Measurements from ENCODE around the gene YOD1.

Gene YOD1

GRCh38 chr1:207033302-207033701 is 17.7 kb downstream of the YOD1 start:
- H3K79me2 ChIP-seq (ENCODE audit: control insufficient read depth, insufficient read depth, low read length, unreplicated experiment), result no peaks in the 10 kb centered on the region
- H2AFZ ChIP-seq (ENCODE audit: low read length, unreplicated experiment), result no peak overlapping the region
- H3K4me3 ChIP-seq (ENCODE audit: low read depth, low read length), result no peak overlapping the region
- H3K27me3 ChIP-seq (ENCODE audit: insufficient read depth, low read length), result peaks cover 40% of the 10 kb centered on the region
- no peaks in the 10 kb centered on the region for H3K36me3 ChIP-seq (ENCODE audit: insufficient read depth, low read length)
- no peak overlapping the region for H3K27ac ChIP-seq (ENCODE audit: low read depth, low read length)
- peaks cover 3% of the 10 kb centered on the region for H3K4me1 ChIP-seq (ENCODE audit: control insufficient read depth, insufficient read depth, low read length, unreplicated experiment)

- no peaks in the 10 kb centered on the region for H3K36me3 ChIP-seq (ENCODE audit: insufficient read depth, low read length)
- H3K4me3 ChIP-seq (ENCODE audit: low read depth, low read length), result no peak within 1 kb of the TSS
- H3K79me2 ChIP-seq (ENCODE audit: control insufficient read depth, insufficient read depth, low read length, unreplicated experiment), result no peaks in the 10 kb centered on the region
- H2AFZ ChIP-seq (ENCODE audit: low read length, unreplicated experiment), result no peak within 1 kb of the TSS
- peaks cover 40% of the 10 kb centered on the region for H3K27me3 ChIP-seq (ENCODE audit: insufficient read depth, low read length)
- peaks cover 3% of the 10 kb centered on the region for H3K4me1 ChIP-seq (ENCODE audit: control insufficient read depth, insufficient read depth, low read length, unreplicated experiment)
- H3K27ac ChIP-seq (ENCODE audit: low read depth, low read length), result no peak within 1 kb of the TSS
Measured at GRCh38 chr1:207032528-207033017, 18.4 kb downstream of the YOD1 start, which contains the start of gene C1orf116. Gene C1orf116, minus strand, starts transcription at chr1:207032756. Its CDS starts 5,158 bp downstream, at chr1:207027598.

- Histone ChIP-seq H3K27ac (ENCODE audit: low read depth, low read length) (no peak overlapping the region), H3K4me1 (ENCODE audit: control insufficient read depth, insufficient read depth, low read length, unreplicated experiment) (peaks cover 11% of the 10 kb centered on the region), H3K79me2 (ENCODE audit: control insufficient read depth, insufficient read depth, low read length, unreplicated experiment) (no peaks in the 10 kb centered on the region), H3K27me3 (ENCODE audit: insufficient read depth, low read length) (peaks cover 36% of the 10 kb centered on the region), H3K36me3 (ENCODE audit: insufficient read depth, low read length) (no peaks in the 10 kb centered on the region), H2AFZ (ENCODE audit: low read length, unreplicated experiment) (no peak overlapping the region), H3K4me3 (ENCODE audit: low read depth, low read length) (no peak overlapping the region)
Measured at GRCh38 chr1:207031632-207032264, 19.3 kb downstream of the YOD1 start.

GRCh38 chr1:207031016-207031415 is 20.0 kb downstream of the YOD1 start:
- Histone ChIP-seq H3K79me2 (ENCODE audit: control insufficient read depth, insufficient read depth, low read length, unreplicated experiment) (no peaks in the 10 kb centered on the region), H3K27me3 (ENCODE audit: insufficient read depth, low read length) (peaks cover 36% of the 10 kb centered on the region), H2AFZ (ENCODE audit: low read length, unreplicated experiment) (no peak overlapping the region), H3K4me1 (ENCODE audit: control insufficient read depth, insufficient read depth, low read length, unreplicated experiment) (peaks cover 18% of the 10 kb centered on the region), H3K4me3 (ENCODE audit: low read depth, low read length) (no peak overlapping the region), H3K27ac (ENCODE audit: low read depth, low read length) (no peak overlapping the region), H3K36me3 (ENCODE audit: insufficient read depth, low read length) (no peaks in the 10 kb centered on the region)

- Histone ChIP-seq H3K4me1 (ENCODE audit: control insufficient read depth, insufficient read depth, low read length, unreplicated experiment) (peaks cover 23% of the 10 kb centered on the region), H3K36me3 (ENCODE audit: insufficient read depth, low read length) (no peaks in the 10 kb centered on the region), H2AFZ (ENCODE audit: low read length, unreplicated experiment) (no peak overlapping the region), H3K27ac (ENCODE audit: low read depth, low read length) (no peak overlapping the region), H3K79me2 (ENCODE audit: control insufficient read depth, insufficient read depth, low read length, unreplicated experiment) (no peaks in the 10 kb centered on the region), H3K4me3 (ENCODE audit: low read depth, low read length) (no peak overlapping the region), H3K27me3 (ENCODE audit: insufficient read depth, low read length) (peaks cover 36% of the 10 kb centered on the region)
Measured at GRCh38 chr1:207030522-207031009, 20.4 kb downstream of the YOD1 start.

- H3K4me1 ChIP-seq (ENCODE audit: control insufficient read depth, insufficient read depth, low read length, unreplicated experiment), result peaks cover 25% of the 10 kb centered on the region
- H3K79me2 ChIP-seq (ENCODE audit: control insufficient read depth, insufficient read depth, low read length, unreplicated experiment), result no peaks in the 10 kb centered on the region
- H2AFZ ChIP-seq (ENCODE audit: low read length, unreplicated experiment), result no peak overlapping the region
- H3K36me3 ChIP-seq (ENCODE audit: insufficient read depth, low read length), result no peaks in the 10 kb centered on the region
- H3K27ac ChIP-seq (ENCODE audit: low read depth, low read length), result no peak overlapping the region
- H3K4me3 ChIP-seq (ENCODE audit: low read depth, low read length), result no peak overlapping the region
- peaks cover 36% of the 10 kb centered on the region for H3K27me3 ChIP-seq (ENCODE audit: insufficient read depth, low read length)
Measured at GRCh38 chr1:207029701-207030521, 21.1 kb downstream of the YOD1 start.

GRCh38 chr1:207028884-207029650 is 21.9 kb downstream of the YOD1 start:
- H3K4me3 ChIP-seq (ENCODE audit: low read depth, low read length), result no peak overlapping the region

GRCh38 chr1:207027921-207028320 is 23.1 kb downstream of the YOD1 start:
- Histone ChIP-seq H3K36me3 (ENCODE audit: insufficient read depth, low read length) (no peaks in the 10 kb centered on the region), H3K79me2 (ENCODE audit: control insufficient read depth, insufficient read depth, low read length, unreplicated experiment) (no peaks in the 10 kb centered on the region), H3K4me3 (ENCODE audit: low read depth, low read length) (no peak overlapping the region), H3K27ac (ENCODE audit: low read depth, low read length) (no peak overlapping the region), H3K27me3 (ENCODE audit: insufficient read depth, low read length) (peaks cover 36% of the 10 kb centered on the region), H2AFZ (ENCODE audit: low read length, unreplicated experiment) (no peak overlapping the region), H3K4me1 (ENCODE audit: control insufficient read depth, insufficient read depth, low read length, unreplicated experiment) (peaks cover 29% of the 10 kb centered on the region)

More at GRCh38 chr1:207028884-207029650, 21.9 kb downstream of the YOD1 start:
- Histone ChIP-seq H3K79me2 (ENCODE audit: control insufficient read depth, insufficient read depth, low read length, unreplicated experiment) (no peaks in the 10 kb centered on the region), H3K27me3 (ENCODE audit: insufficient read depth, low read length) (peaks cover 36% of the 10 kb centered on the region), H3K36me3 (ENCODE audit: insufficient read depth, low read length) (no peaks in the 10 kb centered on the region), H3K4me1 (ENCODE audit: control insufficient read depth, insufficient read depth, low read length, unreplicated experiment) (peaks cover 29% of the 10 kb centered on the region), H2AFZ (ENCODE audit: low read length, unreplicated experiment) (no peak overlapping the region), H3K27ac (ENCODE audit: low read depth, low read length) (no peak overlapping the region)

- no peak overlapping the region for H3K4me3 ChIP-seq (ENCODE audit: low read depth, low read length)
- H3K4me1 ChIP-seq (ENCODE audit: control insufficient read depth, insufficient read depth, low read length, unreplicated experiment), result peaks cover 29% of the 10 kb centered on the region
- H3K27ac ChIP-seq (ENCODE audit: low read depth, low read length), result no peak overlapping the region
- H2AFZ ChIP-seq (ENCODE audit: low read length, unreplicated experiment), result no peak overlapping the region
- H3K79me2 ChIP-seq (ENCODE audit: control insufficient read depth, insufficient read depth, low read length, unreplicated experiment), result no peaks in the 10 kb centered on the region
- no peaks in the 10 kb centered on the region for H3K36me3 ChIP-seq (ENCODE audit: insufficient read depth, low read length)
- H3K27me3 ChIP-seq (ENCODE audit: insufficient read depth, low read length), result peaks cover 33% of the 10 kb centered on the region
Measured at GRCh38 chr1:207027206-207027777, 23.7 kb downstream of the YOD1 start.

- Histone ChIP-seq H3K27me3 (ENCODE audit: insufficient read depth, low read length) (peaks cover 22% of the 10 kb centered on the region), H3K4me1 (ENCODE audit: control insufficient read depth, insufficient read depth, low read length, unreplicated experiment) (peaks cover 34% of the 10 kb centered on the region), H3K36me3 (ENCODE audit: insufficient read depth, low read length) (no peaks in the 10 kb centered on the region), H3K79me2 (ENCODE audit: control insufficient read depth, insufficient read depth, low read length, unreplicated experiment) (no peaks in the 10 kb centered on the region), H2AFZ (ENCODE audit: low read length, unreplicated experiment) (no peak overlapping the region), H3K4me3 (ENCODE audit: low read depth, low read length) (no peak overlapping the region), H3K27ac (ENCODE audit: low read depth, low read length) (peak overlapping the region; percentile 13; the same call in 1 of the 2 replicates)
Measured at GRCh38 chr1:207026104-207026534, 24.9 kb downstream of the YOD1 start.
